IMR-90 (cell line): ENCODE results near the gene KDM4B. TPM values are rescaled to one million over a fixed set of nuclear protein-coding genes. Genes with fewer than 3 reads are reported as not detected.
A peak's percentile ranks its signal among the peaks of the same experiment; 100 is the strongest.

Experiments
- ATAC-seq: fragments of 200-7000 bp; cut with Tn5 transposase; 2 replicates; pipeline ENCODE4 v1.9.1; 2020; ENCODE audit warnings: low read depth, mild to moderate bottlenecking, moderate library complexity
- BruUV-seq: library from RNA; stranded (reverse); fragments of 400-500 nt; replicated peaks from 2 replicates; lab custom pipeline; 2021; lab: Mats Ljungman, UMichigan
- CTCF ChIA-PET: fragments of 300-600 bp; formaldehyde crosslinking; extraction: SDS; loops from one replicate; lab custom pipeline; 2021; ENCODE audit warnings: antibody characterized with exemption; lab: Yijun Ruan, JAX
- POLR2A ChIA-PET: fragments of 300-600 bp; sonication (Branson Sonifier 250); formaldehyde crosslinking; loops from one replicate; lab custom pipeline; 2022; ENCODE audit warnings: antibody characterized with exemption; ENCODE audit not compliant: unreplicated experiment; lab: Charles Lee
- DNase-seq: peaks from one replicate; pipeline ENCODE4 v3.0.0; 2013
- H2AFZ ChIP-seq: replicated peaks from 2 replicates; pipeline ENCODE3; 2013; ENCODE audit warnings: low read length, mild to moderate bottlenecking; ENCODE audit not compliant: poor library complexity
- H2AK5ac ChIP-seq: 2 replicates; pipeline ENCODE4 v1.6.1; 2013; ENCODE audit warnings: low read depth, low read length, inconsistent platforms
- H2AK9ac ChIP-seq: replicated peaks from 2 replicates; pipeline ENCODE3; 2013; ENCODE audit warnings: mild to moderate bottlenecking, low read depth, low read length, moderate library complexity; ENCODE audit not compliant: poor library complexity
- H2BK120ac ChIP-seq: 2 replicates; pipeline ENCODE4 v1.6.1; 2013; ENCODE audit warnings: low read depth, low read length, inconsistent platforms
- H2BK15ac ChIP-seq: 3 replicates; pipeline ENCODE4 v1.6.1; 2013; ENCODE audit warnings: low read depth, low read length, inconsistent platforms
- H2BK20ac ChIP-seq: 2 replicates; pipeline ENCODE4 v1.6.1; 2013; ENCODE audit warnings: low read depth, mild to moderate bottlenecking, inconsistent platforms, low read length, moderate library complexity
- H2BK5ac ChIP-seq: 2 replicates; pipeline ENCODE4 v1.6.1; 2013; ENCODE audit warnings: mild to moderate bottlenecking, low read depth, low read length, inconsistent platforms; ENCODE audit not compliant: poor library complexity, severe bottlenecking
- H3K14ac ChIP-seq: replicated peaks from 2 replicates; pipeline ENCODE4 v1.6.1; 2013; ENCODE audit warnings: low read depth, low read length, inconsistent platforms
- H3K18ac ChIP-seq: 2 replicates; pipeline ENCODE4 v1.6.1; 2013; ENCODE audit warnings: low read depth, low read length, control low read depth
- H3K23ac ChIP-seq: 2 replicates; pipeline ENCODE4 v1.6.1; 2013; ENCODE audit warnings: low read depth, low read length, inconsistent platforms
- H3K27ac ChIP-seq: 2 replicates; pipeline ENCODE4 v1.5.1; 2013; ENCODE audit warnings: mild to moderate bottlenecking, control low read depth, low read length; ENCODE audit not compliant: insufficient read depth
- H3K27me3 ChIP-seq: 2 replicates; pipeline ENCODE4 v1.6.1; 2013; ENCODE audit warnings: low read length; ENCODE audit not compliant: control insufficient read depth, insufficient read depth
- H3K36me3 ChIP-seq: 2 replicates; pipeline ENCODE4 v1.6.1; 2013; ENCODE audit warnings: low read length, mixed read lengths; ENCODE audit not compliant: control insufficient read depth, insufficient read depth
- H3K4ac ChIP-seq: 2 replicates; pipeline ENCODE4 v1.6.1; 2013; ENCODE audit warnings: low read depth, low read length, inconsistent platforms
- H3K4me1 ChIP-seq: 2 replicates; pipeline ENCODE4 v1.6.1; 2013; ENCODE audit warnings: low read length, mixed read lengths; ENCODE audit not compliant: control insufficient read depth, insufficient read depth
- H3K4me2 ChIP-seq: 2 replicates; pipeline ENCODE4 v1.6.1; 2013; ENCODE audit warnings: low read depth, mild to moderate bottlenecking, control low read depth, low read length, moderate library complexity
- H3K4me3 ChIP-seq: 2 replicates; pipeline ENCODE4 v1.5.1; 2013; ENCODE audit warnings: low read depth, mild to moderate bottlenecking, control low read depth, low read length, moderate library complexity; ENCODE audit not compliant: insufficient read depth
- H3K56ac ChIP-seq: 2 replicates; pipeline ENCODE4 v1.6.1; 2013; ENCODE audit warnings: low read length, inconsistent platforms; ENCODE audit not compliant: insufficient read depth; ENCODE audit errors: extremely low read depth
- H3K79me1 ChIP-seq, 2 experiments: 2 replicates each; pipeline ENCODE4 v1.6.1; 2013; ENCODE audit warnings: low read length in 2 of 2, inconsistent platforms in 1 of 2, low read depth in 1 of 2
- H3K9ac ChIP-seq: 2 replicates; pipeline ENCODE4 v1.6.1; 2013; ENCODE audit warnings: low read depth, low read length, control low read depth
- H3K9me1 ChIP-seq: 2 replicates; pipeline ENCODE4 v1.6.1; 2013; ENCODE audit warnings: low read length, inconsistent platforms; ENCODE audit not compliant: insufficient read depth
- H3K9me3 ChIP-seq: 2 replicates; pipeline ENCODE4 v1.6.1; 2013; ENCODE audit warnings: low read length; ENCODE audit not compliant: control insufficient read depth, insufficient read depth
- H4K20me1 ChIP-seq: 2 replicates; pipeline ENCODE4 v1.6.1; 2013; ENCODE audit warnings: low read length, inconsistent platforms; ENCODE audit not compliant: insufficient read depth
- H4K5ac ChIP-seq: 2 replicates; pipeline ENCODE4 v1.6.1; 2013; ENCODE audit warnings: mild to moderate bottlenecking, low read depth, low read length, control low read depth
- H4K8ac ChIP-seq, 2 experiments: 2 replicates each; pipeline ENCODE4 v1.6.1; 2013; ENCODE audit warnings: low read depth in 2 of 2, low read length in 2 of 2, control low read depth in 1 of 2, inconsistent platforms in 1 of 2
- H4K91ac ChIP-seq: 2 replicates; pipeline ENCODE4 v1.6.1; 2013; ENCODE audit warnings: low read depth, low read length, inconsistent platforms; ENCODE audit not compliant: insufficient read depth
- BHLHE40 ChIP-seq: fragments of 150-350 bp; IDR thresholded peaks from 2 replicates; pipeline ENCODE4 v1.6.1; 2016; ENCODE audit warnings: mild to moderate bottlenecking, low read depth, low read length
- CEBPB ChIP-seq: IDR thresholded peaks from 2 replicates; pipeline ENCODE4 v1.6.1; 2012; ENCODE audit warnings: low read depth, low read length, improper control_type of control experiment
- CHD1 ChIP-seq: IDR thresholded peaks from 2 replicates; pipeline ENCODE4 v1.6.1; 2012; ENCODE audit warnings: low read depth, low read length, improper control_type of control experiment
- CTCF ChIP-seq: conservative IDR thresholded peaks from 2 replicates; pipeline ENCODE4 v1.5.1; 2012; ENCODE audit warnings: mild to moderate bottlenecking, low read depth, low read length, improper control_type of control experiment
- ELK1 ChIP-seq: fragments of 150-350 bp; IDR thresholded peaks from 2 replicates; pipeline ENCODE4 v1.6.1; 2016; ENCODE audit warnings: low read depth, mild to moderate bottlenecking, low read length, moderate library complexity, borderline replicate concordance
- FOS ChIP-seq: fragments of 150-350 bp; IDR thresholded peaks from 2 replicates; pipeline ENCODE4 v1.6.1; 2016; ENCODE audit warnings: low read depth, low read length
- MAFK ChIP-seq: IDR thresholded peaks from 2 replicates; pipeline ENCODE4 v1.6.1; 2012; ENCODE audit warnings: low read depth, low read length, improper control_type of control experiment
- MAZ ChIP-seq: IDR thresholded peaks from 2 replicates; pipeline ENCODE4 v1.6.1; 2012; ENCODE audit warnings: low read depth, mild to moderate bottlenecking, low read length, improper control_type of control experiment, moderate library complexity, borderline replicate concordance
- MXI1 ChIP-seq: IDR thresholded peaks from 2 replicates; pipeline ENCODE4 v1.6.1; 2012; ENCODE audit warnings: low read depth, mild to moderate bottlenecking, low read length, moderate library complexity, borderline replicate concordance
- NFE2L2 ChIP-seq: fragments of 150-350 bp; IDR thresholded peaks from 2 replicates; pipeline ENCODE4 v1.6.1; 2016; ENCODE audit warnings: low read depth, mild to moderate bottlenecking, low read length
- POLR2A ChIP-seq: IDR thresholded peaks from 2 replicates; pipeline ENCODE4 v1.6.1; 2012; ENCODE audit warnings: mild to moderate bottlenecking, low read depth, low read length
- RAD21 ChIP-seq: IDR thresholded peaks from 2 replicates; pipeline ENCODE4 v1.6.1; 2012; ENCODE audit warnings: low read length, improper control_type of control experiment
- RCOR1 ChIP-seq: IDR thresholded peaks from 2 replicates; pipeline ENCODE4 v1.6.1; 2012; ENCODE audit warnings: mild to moderate bottlenecking, low read length, improper control_type of control experiment; ENCODE audit not compliant: insufficient replicate concordance
- RFX5 ChIP-seq: IDR thresholded peaks from 2 replicates; pipeline ENCODE4 v1.8.0; 2012; ENCODE audit warnings: low read depth, mild to moderate bottlenecking, low read length, moderate library complexity
- SMC3 ChIP-seq: fragments of 150-350 bp; IDR thresholded peaks from 2 replicates; pipeline ENCODE4 v1.6.1; 2016; ENCODE audit warnings: low read depth, mild to moderate bottlenecking, antibody characterized with exemption, low read length, moderate library complexity
- USF2 ChIP-seq: fragments of 150-350 bp; IDR thresholded peaks from 2 replicates; pipeline ENCODE4 v1.6.1; 2017; ENCODE audit warnings: mild to moderate bottlenecking, antibody characterized with exemption, low read length, low read depth
- WGBS, 2 experiments: methylation state at CpG; one replicate each; pipeline versions ENCODE4 v1.1.5 to v1.1.7; 2013; ENCODE audit warnings: missing lambda C conversion rate in 2 of 2; ENCODE audit not compliant: insufficient read length in 1 of 2; ENCODE audit errors: extremely low coverage in 2 of 2; 5-methylcytosine and 5-hydroxymethylcytosine counted together
- dilution Hi-C: fragments of 300-500 bp; cut with HindIII; formaldehyde crosslinking; loops from one replicate; pipeline ENCODE4 v1.14.3; 2018; ENCODE audit warnings: low sequenced_read_pairs; ENCODE audit not compliant: unreplicated experiment
- in situ Hi-C: fragments of 300-500 bp; cut with MboI; formaldehyde crosslinking; loops from 3 replicates; pipeline ENCODE4 v1.14.3; 2019; ENCODE audit warnings: low sequenced_read_pairs, inconsistent platforms, mixed read lengths
- intact Hi-C: fragments of 100-400 bp; cut with micrococcal nuclease; formaldehyde crosslinking; loops from 2 replicates; pipeline ENCODE4 v1.10.0; 2022
- polyA plus RNA-seq, 3 experiments: library from polyadenylated mRNA; depleted of rRNA; stranded (reverse); fragments of >200 nt; gene quantifications; 2 replicates each; pipeline ENCODE4 v1.2.3, GENCODE V29; 2012; ENCODE audit warnings: low replicate concordance in 1 of 3
- total RNA-seq: library from RNA; depleted of rRNA; stranded (reverse); fragments of >200 nt; gene quantifications from 2 replicates; pipeline ENCODE4 v1.2.3, GENCODE V29; 2012

Gene KDM4B
- total and polyA plus RNA-seq, 2 of the 4 experiments (the other 2 are of a cell fraction), result 5.0 to 17.9 TPM

GRCh38 chr19:5154799-5155426, 186.0 kb downstream of the KDM4B start:
- Histone ChIP-seq H2AK9ac (no peak overlapping the region), H3K9me3 (peaks cover 2% of the 10 kb centered on the region; the same call in 1 of the 2 replicates), H3K56ac (no peak overlapping the region), H3K23ac (no peak overlapping the region), H3K18ac (no peak overlapping the region), H3K27me3 (no peaks in the 10 kb centered on the region), H3K14ac (no peak overlapping the region), H3K79me1 (no peaks in the 10 kb centered on the region), H2BK15ac (no peak overlapping the region), H4K91ac (no peak overlapping the region), H4K5ac (no peak overlapping the region), H2AK5ac (no peak overlapping the region), H3K27ac (no peak overlapping the region), H3K4me1 (no peaks in the 10 kb centered on the region), H2BK5ac (no peak overlapping the region), H3K4me2 (no peak overlapping the region), H2BK20ac (no peak overlapping the region), H3K4ac (no peak overlapping the region), H2AFZ (peak overlapping the region; percentile 21), H4K8ac (no peak overlapping the region), H2BK120ac (no peak overlapping the region), H3K4me3 (no peak overlapping the region), H3K9ac (no peak overlapping the region), H4K20me1 (no peaks in the 10 kb centered on the region; the same call in 1 of the 2 replicates), H3K36me3 (peaks cover 8% of the 10 kb centered on the region; the same call in 1 of the 2 replicates), H3K9me1 (no peaks in the 10 kb centered on the region)
- POLR2A ChIA-PET, result no interaction called here
- no peak for TF ChIP-seq CEBPB
- no peak for TF ChIP-seq RFX5
- no peak for TF ChIP-seq NFE2L2
- no peak for TF ChIP-seq FOS
- TF ChIP-seq MXI1, result no peak
- no peak for TF ChIP-seq SMC3
- TF ChIP-seq MAZ, result no peak
- no peak for TF ChIP-seq MAFK
- no peak for TF ChIP-seq ELK1
- no peak for TF ChIP-seq RAD21
- no peak for TF ChIP-seq CHD1
- no peak for TF ChIP-seq CTCF
- no peak for TF ChIP-seq RCOR1
- no peak for TF ChIP-seq BHLHE40
- no peak for TF ChIP-seq USF2
- no peak for TF ChIP-seq POLR2A
- in situ Hi-C loops (no loop called here), dilution Hi-C loops (no loop called here), intact Hi-C loops (no loop called here)
- CTCF ChIA-PET, result interaction anchor here (0.6 kb wide), 1 partner anchor 25 kb away, joined by 4 read pairs; no protein-coding TSS in a partner anchor
- BruUV-seq, result no TSS peak
- WGBS, 2 experiments, result 86% methylated on average over 14 of the region's 26 CpGs; no CpG with 5 or more reads in 1 of the 2 experiments
- ATAC-seq, result no peak
- no peak for DNase-seq
